ENCODE data around the gene NDRG2.
"Not testable (repeated sequence)": the region's sequence is repeated elsewhere in the genome, so short reads cannot be mapped to it uniquely, and the experiment has no call there.

NDRG2 gene

DNA sequence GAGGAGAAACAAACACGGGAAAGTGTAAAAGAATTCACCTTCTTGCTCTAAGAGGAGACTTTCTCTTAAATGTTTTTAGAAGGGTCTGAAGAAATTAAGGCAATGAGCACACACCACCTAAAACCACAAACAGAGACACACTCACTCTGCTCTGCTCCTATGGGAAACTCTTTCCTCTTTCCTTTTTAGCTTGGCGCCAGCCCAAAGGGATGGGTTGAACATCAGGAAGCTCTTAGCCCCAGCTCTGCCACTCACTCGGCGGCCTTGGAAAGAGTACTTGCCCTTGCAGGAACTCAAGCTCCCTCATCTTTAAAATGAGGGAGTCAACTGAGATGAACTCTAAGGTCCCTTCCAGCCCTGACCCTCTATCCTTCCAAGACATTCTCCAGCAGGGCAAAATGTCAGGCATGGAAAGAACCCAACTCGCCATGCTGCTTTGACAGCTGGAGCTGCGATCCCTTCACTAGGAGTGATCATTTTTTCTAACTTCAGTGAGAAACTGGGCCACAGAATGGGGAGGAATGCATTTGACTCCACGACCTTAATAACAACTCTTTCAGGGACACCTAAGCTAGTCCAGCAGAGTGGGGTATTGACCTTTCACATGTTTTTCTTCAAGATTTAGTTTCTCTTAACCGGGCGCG, 31.8 kb upstream of the NDRG2 start:
- H3K4me3 ChIP-seq (ENCODE audit: low read depth, low read length): no peak overlapping the region

DNA sequence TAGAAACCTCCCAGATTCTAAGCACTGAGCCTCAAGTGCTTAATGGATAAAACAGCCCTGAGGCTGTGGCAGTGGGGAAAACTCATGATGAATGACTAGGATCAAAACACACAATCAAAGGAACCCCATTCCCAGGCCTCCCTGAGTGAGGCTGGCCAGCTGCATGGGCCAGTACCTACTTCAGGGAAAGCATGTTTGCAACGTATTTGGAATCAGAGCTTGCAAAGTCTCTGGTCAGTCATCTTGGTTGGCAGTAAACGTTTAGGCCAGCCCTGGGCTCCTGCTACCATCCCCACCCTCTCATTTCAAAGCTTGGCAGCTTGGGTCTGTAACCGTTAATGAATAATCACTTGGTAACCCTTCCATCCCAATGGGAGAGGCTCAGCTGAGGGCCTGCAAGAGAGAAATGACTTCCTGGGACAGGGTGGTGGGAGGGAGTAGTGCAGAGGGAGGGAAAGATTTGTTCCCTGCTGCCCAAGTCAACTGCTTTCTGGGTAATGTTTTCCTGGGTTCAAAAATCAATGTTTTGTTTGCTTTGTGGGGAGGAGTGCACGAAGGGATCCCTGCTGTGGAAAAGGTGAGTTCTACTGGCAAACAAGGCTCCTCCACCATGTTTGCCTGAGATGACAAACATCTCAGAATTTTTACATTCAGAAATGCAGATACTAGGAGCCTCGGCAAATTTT, 30.7 kb upstream of the NDRG2 start:
- H3K4me3 ChIP-seq (ENCODE audit: low read depth, low read length): no peak overlapping the region

- H3K4me3 ChIP-seq (ENCODE audit: low read depth, low read length): no peak overlapping the region
Measured at GRCh38 chr14:21054768-21055145, 29.9 kb upstream of the NDRG2 start.

DNA sequence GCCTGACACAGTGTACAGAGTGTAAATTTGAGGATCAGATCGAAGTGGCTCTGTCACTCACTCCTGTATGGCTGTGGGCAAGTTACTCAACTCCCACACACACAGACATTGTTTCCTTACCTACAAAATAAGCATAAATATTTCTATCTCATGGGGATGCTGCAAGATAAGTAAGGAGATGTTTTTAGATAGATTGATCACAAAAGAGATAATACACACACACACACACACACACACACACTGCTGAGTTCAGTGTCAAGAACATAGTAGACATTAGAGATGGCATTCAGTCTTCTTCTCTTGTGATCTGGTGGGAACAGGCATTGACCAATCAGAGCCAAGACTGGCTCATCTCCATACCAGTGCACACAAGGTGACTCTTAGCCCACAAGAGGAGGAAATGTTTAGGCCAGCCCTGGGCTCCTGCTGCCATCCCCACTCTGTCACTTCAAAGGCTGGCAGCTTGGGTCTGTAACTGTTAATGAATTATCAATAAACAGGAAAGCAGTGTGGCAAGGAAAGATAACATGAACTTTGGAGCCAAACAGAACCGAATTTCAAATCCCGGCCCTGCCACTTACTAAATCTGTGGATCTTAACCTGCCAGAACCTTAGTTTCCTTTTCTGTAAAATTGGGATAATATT, 29.4 kb upstream of the NDRG2 start:
- no peak overlapping the region for H3K4me3 ChIP-seq (ENCODE audit: low read depth, low read length)

DNA sequence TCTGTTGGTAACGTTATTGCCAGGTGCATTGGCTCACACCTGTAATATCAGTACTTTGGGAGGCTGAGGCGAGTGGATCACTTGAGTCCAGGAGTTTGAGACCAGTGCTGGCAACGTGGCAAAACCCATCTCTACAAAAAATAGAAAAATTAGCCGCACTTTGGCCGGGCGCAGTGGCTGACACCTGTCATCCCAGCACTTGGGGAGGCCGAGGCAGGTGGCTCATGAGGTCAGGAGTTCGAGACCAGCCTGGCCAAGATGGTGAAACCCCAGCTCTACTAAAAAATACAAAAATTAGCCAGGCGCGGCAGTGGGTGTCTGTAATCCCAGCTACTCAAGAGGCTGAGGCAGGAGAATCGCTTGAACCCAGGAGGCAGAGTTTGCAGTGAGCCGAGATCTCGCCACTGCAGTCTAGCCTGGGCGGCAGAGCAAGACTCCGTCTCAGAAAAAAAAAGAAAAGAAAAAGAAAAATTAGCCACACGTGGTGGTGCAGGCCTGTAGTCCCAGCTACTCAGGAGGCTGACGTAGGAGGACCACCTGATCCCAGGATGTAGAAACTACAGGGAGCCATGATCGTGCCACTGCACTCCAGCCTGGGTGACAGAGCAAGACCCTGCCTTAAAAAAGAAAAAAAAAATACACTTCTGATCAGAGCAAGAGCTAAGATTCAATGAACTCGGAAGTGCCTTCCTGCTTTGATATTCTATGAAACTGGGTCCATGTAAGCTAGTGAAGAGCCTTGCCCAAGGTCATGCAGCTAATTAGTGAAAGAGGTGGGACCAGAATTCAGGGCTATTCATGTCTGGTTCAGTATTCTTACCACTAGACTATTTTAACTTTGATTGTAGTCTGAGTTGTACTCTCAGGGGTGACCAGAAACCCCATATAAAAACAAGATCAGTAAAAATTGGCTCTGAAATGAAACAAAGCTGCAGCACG, 28.6 kb upstream of the NDRG2 start:
- no peak overlapping the region for H3K4me3 ChIP-seq (ENCODE audit: low read depth, low read length)

DNA sequence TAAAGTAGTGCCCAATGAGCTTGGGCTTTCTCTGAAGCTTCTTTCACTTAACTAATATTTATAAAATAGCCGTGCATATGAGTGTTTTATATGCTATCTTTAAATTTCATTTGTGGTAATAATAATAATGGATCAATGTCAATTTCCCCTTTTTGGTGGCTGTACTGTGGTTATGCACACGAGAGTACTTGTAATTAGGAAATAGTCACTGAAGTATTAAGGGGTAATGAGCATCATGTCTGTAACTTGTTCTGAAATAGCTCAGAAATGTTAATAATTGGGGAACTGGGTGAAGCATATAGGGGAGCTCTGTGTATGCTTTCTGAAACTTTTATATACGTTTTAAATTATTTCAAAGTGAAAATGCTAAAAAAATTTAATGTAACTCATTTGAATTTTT, 25.7 kb upstream of the NDRG2 start:
- no peak overlapping the region for H3K4me3 ChIP-seq (ENCODE audit: low read depth, low read length)

- no peak overlapping the region for H3K4me3 ChIP-seq (ENCODE audit: low read depth, low read length)
Measured at GRCh38 chr14:21049271-21049673, 24.4 kb upstream of the NDRG2 start.

- H3K4me3 ChIP-seq (ENCODE audit: low read depth, low read length): no peak overlapping the region
Measured at GRCh38 chr14:21048638-21049037, 23.8 kb upstream of the NDRG2 start.

DNA sequence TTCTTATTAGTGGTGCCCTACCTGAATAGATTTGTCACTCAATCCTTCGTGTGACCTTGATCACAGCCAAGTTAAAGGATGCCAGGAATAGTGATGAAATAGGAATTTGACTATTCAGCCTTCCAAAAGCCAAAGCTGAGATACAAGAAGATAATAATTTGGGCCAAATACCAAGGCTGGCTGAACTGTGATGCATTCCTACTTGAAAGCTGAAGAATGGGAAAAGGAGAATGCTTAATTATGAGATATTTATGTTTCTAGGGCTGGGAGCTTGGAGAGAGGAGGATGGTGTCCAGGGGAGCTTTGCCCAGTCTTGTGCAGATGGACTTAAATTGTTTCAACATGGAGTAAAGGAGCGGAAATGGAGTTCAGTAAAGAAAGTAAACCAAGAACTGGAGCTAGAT, 22.5 kb upstream of the NDRG2 start:
- H3K4me3 ChIP-seq (ENCODE audit: low read depth, low read length): no peak overlapping the region

- H3K4me3 ChIP-seq (ENCODE audit: low read depth, low read length): no peak overlapping the region
Measured at GRCh38 chr14:21043974-21044618, 19.2 kb upstream of the NDRG2 start.

DNA sequence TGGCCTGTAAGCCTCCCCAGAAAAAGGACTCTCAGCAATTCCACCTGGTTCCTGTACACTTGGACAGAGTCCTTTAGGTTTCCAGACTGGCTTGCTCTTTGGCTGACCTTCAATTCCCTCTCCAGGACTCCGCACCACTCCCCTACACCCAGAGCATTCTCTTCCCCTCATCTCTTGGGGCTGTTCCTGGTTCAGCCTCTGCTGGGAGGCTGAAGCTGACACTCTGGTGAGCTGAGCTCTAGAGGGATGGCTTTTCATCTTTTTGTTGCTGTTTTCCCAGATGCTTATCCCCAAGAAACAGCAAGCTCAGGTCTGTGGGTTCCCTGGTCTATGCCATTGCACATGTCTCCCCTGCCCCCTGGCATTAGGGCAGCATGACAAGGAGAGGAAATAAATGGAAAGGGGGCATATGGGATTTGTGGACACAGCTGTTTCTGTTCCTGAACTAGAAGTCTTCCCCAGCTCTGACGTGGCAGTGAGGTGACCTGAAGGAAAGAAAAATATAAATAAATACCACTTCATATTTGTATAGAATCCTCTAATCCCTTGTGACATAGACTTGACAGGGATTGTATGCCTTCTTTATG, 18.6 kb upstream of the NDRG2 start:
- H3K4me3 ChIP-seq (ENCODE audit: low read depth, low read length): no peak overlapping the region

GRCh38 chr14:21042918-21043317, 18.1 kb upstream of the NDRG2 start:
- H3K4me3 ChIP-seq (ENCODE audit: low read depth, low read length): no peak overlapping the region

DNA sequence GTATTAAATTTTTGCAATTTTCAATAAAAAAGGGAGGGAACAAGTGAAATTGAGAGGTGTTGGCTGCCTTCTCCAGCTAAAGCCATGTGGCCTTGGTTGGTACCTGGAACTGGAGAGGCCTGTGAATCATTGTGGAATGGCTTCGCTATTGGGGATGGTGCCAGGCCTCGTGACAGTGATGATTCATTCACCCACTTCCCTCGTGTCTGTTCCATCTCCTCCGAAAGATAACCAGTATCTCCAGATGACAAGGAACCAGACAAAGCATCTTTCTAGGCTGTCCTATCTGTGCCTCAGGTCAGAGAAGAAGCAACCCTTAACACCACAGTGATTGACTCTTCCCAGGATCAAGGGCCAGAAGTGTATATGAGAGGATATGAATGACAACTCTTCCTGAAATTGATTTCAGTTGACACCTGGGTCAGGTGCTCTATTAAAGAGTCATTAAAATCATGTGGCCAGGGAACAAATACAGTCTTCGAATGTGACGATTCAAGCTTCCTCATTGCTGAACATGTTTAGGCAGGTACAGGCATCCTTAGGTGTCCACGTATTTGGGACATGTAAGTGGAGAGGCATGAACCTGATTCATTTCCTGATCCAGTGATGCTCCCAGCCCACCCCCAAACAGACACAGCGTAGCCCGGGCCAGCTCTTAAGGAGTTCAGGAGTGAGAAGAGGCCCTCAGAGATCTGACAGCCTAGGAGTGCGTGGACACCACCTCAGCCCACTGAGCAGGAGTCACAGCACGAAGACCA, 17.0 kb upstream of the NDRG2 start, which contains the start of gene RNASE7:
RNASE7 (plus strand) TSS at position 687 of the 758 bp plus-strand sequence. CDS start 631 bp downstream, outside the sequence.
- no peak within 1 kb of the TSS for H3K4me3 ChIP-seq (ENCODE audit: low read depth, low read length)

GRCh38 chr14:21040941-21041340, 16.1 kb upstream of the NDRG2 start:
- H3K4me3 ChIP-seq (ENCODE audit: low read depth, low read length): not testable (repeated sequence)

DNA sequence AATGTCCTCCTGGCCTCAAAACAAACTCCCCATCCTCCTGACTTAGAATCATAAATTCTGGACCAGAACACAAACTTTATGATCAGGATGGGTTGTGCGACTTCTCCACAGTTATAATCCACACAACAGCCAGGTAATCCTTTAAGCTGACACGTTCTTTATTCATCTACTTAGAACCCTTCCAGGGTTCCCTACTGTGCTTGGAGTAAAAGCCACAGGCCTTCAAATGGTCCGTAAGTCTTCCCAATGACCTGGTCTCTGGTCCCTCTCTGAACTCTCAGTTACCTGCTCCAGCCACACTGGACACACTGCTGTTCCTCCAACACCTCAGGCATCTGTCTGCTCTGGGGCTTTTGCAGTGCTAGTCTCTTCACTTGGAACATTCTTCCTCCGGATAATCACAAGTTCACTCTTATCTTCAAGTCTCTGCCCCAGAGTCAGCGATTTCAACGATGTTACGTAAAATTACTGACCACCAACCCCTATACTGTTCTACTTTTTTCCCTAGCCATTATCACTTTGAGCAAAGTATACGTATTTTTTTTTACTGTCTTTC, 15.6 kb upstream of the NDRG2 start:
- H3K4me3 ChIP-seq (ENCODE audit: low read depth, low read length): no peak overlapping the region

GRCh38 chr14:21039585-21040369, 14.9 kb upstream of the NDRG2 start:
- H3K4me3 ChIP-seq (ENCODE audit: low read depth, low read length): no peak overlapping the region

DNA sequence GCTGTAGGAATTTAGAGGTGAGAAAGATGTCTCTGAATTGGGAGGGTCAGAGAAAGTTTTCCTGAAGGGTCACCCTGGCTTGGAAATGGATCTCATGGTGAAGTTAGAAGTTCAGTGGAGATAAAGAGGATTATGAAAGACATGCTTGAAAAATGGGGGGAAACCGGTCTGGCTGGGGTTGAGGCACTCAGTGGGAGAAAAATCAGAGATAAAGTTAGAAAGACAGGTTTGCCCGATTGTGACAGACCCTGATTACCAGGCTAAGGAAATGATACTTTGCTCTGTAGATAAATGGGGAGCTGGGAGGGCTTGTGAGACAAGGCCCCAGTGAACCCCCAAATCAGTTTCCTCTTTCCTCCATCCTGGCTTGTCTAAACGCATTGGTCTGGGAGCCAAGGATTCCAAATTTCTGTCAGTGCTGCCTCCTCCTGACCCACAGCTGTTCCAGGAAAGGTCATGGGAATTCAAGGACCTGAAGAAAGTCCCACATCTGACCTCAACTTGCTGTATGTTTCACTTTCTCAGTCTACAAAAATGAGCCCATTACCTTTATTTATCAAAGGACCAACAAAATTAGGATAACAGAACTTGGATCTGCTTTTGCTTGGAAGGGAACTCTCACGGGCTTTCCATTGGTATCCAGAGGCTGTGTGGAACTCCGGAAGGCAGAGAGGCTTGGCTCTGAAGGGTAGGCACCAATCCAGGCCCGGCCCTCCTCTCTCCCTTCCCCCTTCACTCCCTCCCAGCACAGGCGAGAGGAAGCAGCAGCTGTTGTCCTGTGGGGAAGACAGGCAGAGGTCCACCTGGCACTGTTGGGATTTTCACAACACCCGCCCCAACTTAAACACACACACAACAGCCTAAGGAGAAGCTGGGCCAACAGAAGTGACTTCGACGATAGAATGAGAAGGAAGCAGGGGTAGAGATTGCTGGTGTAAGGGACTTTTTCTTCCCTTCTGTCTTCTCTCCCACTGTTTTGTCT, 13.9 kb upstream of the NDRG2 start:
- no peak overlapping the region for H3K4me3 ChIP-seq (ENCODE audit: low read depth, low read length)

Measured in iPS-11a (cell line).